Keratinocyte (primary cell): ENCODE results near the gene MKX. TPM values are rescaled to one million over a fixed set of nuclear protein-coding genes. Genes with fewer than 3 reads are reported as not detected.

Source experiments
- DNase-seq: peaks from one replicate; pipeline ENCODE4 v3.0.0-alpha.2; 2011; ENCODE audit warnings: low read depth, missing footprints, low spot score
- FAIRE-seq: peaks from 2 replicates; lab custom pipeline; 2011; peaks lifted over from hg19 to GRCh38; lab: Jason Lieb, UNC
- H2AFZ ChIP-seq: 2 replicates; pipeline ENCODE4 v1.6.0; 2012; ENCODE audit warnings: low read length, control low read depth, inconsistent platforms; ENCODE audit not compliant: control insufficient read depth
- H3K27ac ChIP-seq: 2 replicates; pipeline ENCODE4 v1.5.1; 2011; ENCODE audit warnings: low read length; ENCODE audit not compliant: control insufficient read depth, insufficient read depth
- H3K27me3 ChIP-seq: 3 replicates; pipeline ENCODE4 v1.6.0; 2011; ENCODE audit warnings: low read length; ENCODE audit not compliant: control insufficient read depth, insufficient read depth; ENCODE audit errors: extremely low read depth
- H3K36me3 ChIP-seq, 2 experiments: 2 replicates in 1 of 2; 3 replicates in 1 of 2; pipeline ENCODE4 v1.5.1; 2011; ENCODE audit warnings: low read length in 2 of 2, mild to moderate bottlenecking in 1 of 2; ENCODE audit not compliant: control insufficient read depth in 2 of 2, insufficient read depth in 2 of 2; ENCODE audit errors: extremely low read depth in 1 of 2
- H3K4me1 ChIP-seq: 3 replicates; pipeline ENCODE4 v1.5.1; 2011; ENCODE audit warnings: low read length; ENCODE audit not compliant: control insufficient read depth, insufficient read depth; ENCODE audit errors: extremely low read depth
- H3K4me2 ChIP-seq: 3 replicates; pipeline ENCODE4 v1.6.0; 2011; ENCODE audit warnings: low read depth, low read length; ENCODE audit not compliant: control insufficient read depth, insufficient read depth; ENCODE audit errors: extremely low read depth
- H3K4me3 ChIP-seq, 3 experiments: fragments of 200-600 bp in 1 of 3; sonication (generic) in 1 of 3; 2 replicates in 2 of 3; 3 replicates in 1 of 3; pipeline ENCODE4 v1.5.1; 2011 to 2016; ENCODE audit warnings: low read length in 3 of 3, mild to moderate bottlenecking in 3 of 3, control low read depth in 2 of 3, inconsistent platforms in 1 of 3, low read depth in 1 of 3, mixed read lengths in 1 of 3, mixed run types in 1 of 3, moderate library complexity in 1 of 3; ENCODE audit not compliant: control insufficient read depth in 2 of 3, insufficient read depth in 2 of 3; ENCODE audit errors: extremely low read depth in 1 of 3
- H3K79me2 ChIP-seq: 2 replicates; pipeline ENCODE4 v1.6.0; 2012; ENCODE audit warnings: low read length; ENCODE audit not compliant: control insufficient read depth, insufficient read depth
- H3K9ac ChIP-seq: 3 replicates; pipeline ENCODE4 v1.6.0; 2011; ENCODE audit warnings: low read length; ENCODE audit not compliant: control insufficient read depth, insufficient read depth; ENCODE audit errors: extremely low read depth
- H3K9me1 ChIP-seq: 3 replicates; pipeline ENCODE4 v1.6.0; 2011; ENCODE audit warnings: low read length; ENCODE audit not compliant: control insufficient read depth, insufficient read depth; ENCODE audit errors: extremely low read depth
- H3K9me3 ChIP-seq: 2 replicates; pipeline ENCODE4 v1.5.1; 2012; ENCODE audit warnings: low read depth, low read length; ENCODE audit not compliant: control insufficient read depth
- H4K20me1 ChIP-seq: 3 replicates; pipeline ENCODE4 v1.6.0; 2011; ENCODE audit warnings: low read length; ENCODE audit not compliant: control insufficient read depth, insufficient read depth; ENCODE audit errors: extremely low read depth
- EZH2 ChIP-seq: IDR thresholded peaks from one replicate; pipeline ENCODE4 v1.6.1; 2012; ENCODE audit warnings: inconsistent platforms, mild to moderate bottlenecking, low read length, moderate library complexity
- dilution Hi-C: fragments of 300-500 bp; cut with MboI; formaldehyde crosslinking; loops from one replicate; pipeline ENCODE4 v1.7.0; 2020; ENCODE audit warnings: low sequenced_read_pairs; ENCODE audit not compliant: extremely low pct_ligation_motif_present
- polyA plus RNA-seq, 5 experiments: library from polyadenylated mRNA; depleted of rRNA in 3 of 5; stranded (reverse) in 3 of 5; stranded (forward) in 1 of 5; unstranded in 1 of 5; fragments of >200 nt; gene quantifications; 1 replicate in 1 of 5; 2 replicates in 3 of 5; 3 replicates in 1 of 5; pipeline versions ENCODE4 v1.2.1 to v1.2.3, GENCODE V29; 2011 to 2012; ENCODE audit warnings: missing spikeins in 2 of 5, low read depth in 1 of 5, low replicate concordance in 1 of 5
- TF ChIP-seq, protein P1 (sequence below), 3 experiments: IDR thresholded peaks in 1 of 3; conservative IDR thresholded peaks in 1 of 3; optimal IDR thresholded peaks in 1 of 3; 2 replicates in 2 of 3; 3 replicates in 1 of 3; pipeline versions ENCODE3 to v1.5.1; 2011; ENCODE audit warnings: low read length in 3 of 3, mild to moderate bottlenecking in 3 of 3, moderate library complexity in 2 of 3, control low read depth in 1 of 3, inconsistent platforms in 1 of 3; ENCODE audit not compliant: insufficient read depth in 2 of 3; ENCODE audit errors: extremely low read depth in 1 of 3

MKX gene
- polyA plus RNA-seq, 1 donor (not counting 4 experiments of a cell fraction or from before 2014, with no cell fraction given) = 0.04 TPM

DNA sequence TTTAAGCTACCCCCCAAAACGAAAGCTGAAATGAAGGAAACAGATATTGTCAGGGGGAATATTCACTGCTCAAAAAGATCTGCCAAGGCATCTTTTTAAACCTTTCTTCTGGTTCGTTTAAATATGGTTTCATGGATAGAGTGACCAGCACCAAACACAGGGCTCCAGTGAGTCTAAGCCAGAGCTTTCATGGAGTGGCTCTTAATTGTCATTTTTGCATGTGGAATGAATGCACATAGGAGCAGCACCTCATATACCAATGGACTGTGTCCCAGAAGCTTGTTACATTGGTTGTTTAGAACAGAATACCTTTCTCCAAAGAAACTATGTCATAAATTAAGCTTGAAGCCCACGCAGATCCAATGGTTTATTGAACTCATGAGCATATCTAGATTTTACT, 17.3 kb downstream of the MKX start:
- no peak overlapping the region for H3K4me3 ChIP-seq
- TF ChIP-seq, protein P1, sequence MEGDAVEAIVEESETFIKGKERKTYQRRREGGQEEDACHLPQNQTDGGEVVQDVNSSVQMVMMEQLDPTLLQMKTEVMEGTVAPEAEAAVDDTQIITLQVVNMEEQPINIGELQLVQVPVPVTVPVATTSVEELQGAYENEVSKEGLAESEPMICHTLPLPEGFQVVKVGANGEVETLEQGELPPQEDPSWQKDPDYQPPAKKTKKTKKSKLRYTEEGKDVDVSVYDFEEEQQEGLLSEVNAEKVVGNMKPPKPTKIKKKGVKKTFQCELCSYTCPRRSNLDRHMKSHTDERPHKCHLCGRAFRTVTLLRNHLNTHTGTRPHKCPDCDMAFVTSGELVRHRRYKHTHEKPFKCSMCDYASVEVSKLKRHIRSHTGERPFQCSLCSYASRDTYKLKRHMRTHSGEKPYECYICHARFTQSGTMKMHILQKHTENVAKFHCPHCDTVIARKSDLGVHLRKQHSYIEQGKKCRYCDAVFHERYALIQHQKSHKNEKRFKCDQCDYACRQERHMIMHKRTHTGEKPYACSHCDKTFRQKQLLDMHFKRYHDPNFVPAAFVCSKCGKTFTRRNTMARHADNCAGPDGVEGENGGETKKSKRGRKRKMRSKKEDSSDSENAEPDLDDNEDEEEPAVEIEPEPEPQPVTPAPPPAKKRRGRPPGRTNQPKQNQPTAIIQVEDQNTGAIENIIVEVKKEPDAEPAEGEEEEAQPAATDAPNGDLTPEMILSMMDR (optimal IDR thresholded peaks at IDR 0.05 in 1 of 3, IDR thresholded peaks at IDR 0.05 in 1 of 3, conservative IDR thresholded peaks at IDR 0.05 in 1 of 3; ENCODE audit: extremely low read depth in 1 of 3, insufficient read depth in 2 of 3, low read length in 3 of 3) = no peak
- TF ChIP-seq EZH2 = no peak
- H2AFZ ChIP-seq = no peak overlapping the region
- no peak overlapping the region for H3K27ac ChIP-seq
- no peaks in the 10 kb centered on the region for H3K9me1 ChIP-seq
- H3K79me2 ChIP-seq = no peaks in the 10 kb centered on the region
- no peaks in the 10 kb centered on the region for H3K27me3 ChIP-seq
- no peak overlapping the region for H3K9ac ChIP-seq
- DNase-seq (no peak), FAIRE-seq (no peak)
- H3K9me3 ChIP-seq = no peaks in the 10 kb centered on the region
- no peaks in the 10 kb centered on the region for H3K36me3 ChIP-seq
- dilution Hi-C loops = no loop called here
- no peaks in the 10 kb centered on the region for H4K20me1 ChIP-seq
- no peaks in the 10 kb centered on the region for H3K4me1 ChIP-seq
- H3K4me2 ChIP-seq = no peak overlapping the region

DNA sequence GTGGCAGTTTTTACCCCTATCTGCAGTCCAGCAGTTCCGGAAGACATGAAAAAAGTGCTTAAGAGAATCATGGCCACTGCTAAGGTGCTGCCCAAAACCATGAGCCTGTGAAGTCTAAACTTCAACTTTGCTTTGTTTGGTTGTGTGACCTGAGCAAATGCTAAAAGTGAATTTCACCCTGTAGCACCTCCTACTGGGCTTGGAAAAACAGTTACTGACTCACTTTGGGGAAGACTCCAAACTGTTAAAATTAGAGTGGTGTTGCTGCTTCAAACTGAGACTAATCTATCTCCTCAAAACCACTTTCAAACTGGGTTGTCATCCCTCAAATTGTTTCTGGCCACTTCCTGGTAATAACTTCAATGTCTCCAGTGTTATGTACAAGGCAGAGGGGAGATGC, 21.3 kb downstream of the MKX start:
- Histone ChIP-seq H3K27me3 (no peaks in the 10 kb centered on the region), H3K27ac (no peak overlapping the region), H3K9me3 (no peaks in the 10 kb centered on the region), H3K4me3 (no peak overlapping the region), H3K4me1 (no peaks in the 10 kb centered on the region), H4K20me1 (no peaks in the 10 kb centered on the region), H3K4me2 (no peak overlapping the region), H3K9ac (no peak overlapping the region), H3K79me2 (no peaks in the 10 kb centered on the region), H2AFZ (no peak overlapping the region), H3K36me3 (no peaks in the 10 kb centered on the region), H3K9me1 (no peaks in the 10 kb centered on the region)
- no peak for TF ChIP-seq EZH2
- TF ChIP-seq, protein P1 (optimal IDR thresholded peaks at IDR 0.05 in 1 of 3, IDR thresholded peaks at IDR 0.05 in 1 of 3, conservative IDR thresholded peaks at IDR 0.05 in 1 of 3; ENCODE audit: extremely low read depth in 1 of 3, insufficient read depth in 2 of 3, low read length in 3 of 3) = peak; percentile 36 to 45 (median 40)
- peak; percentile 17 for FAIRE-seq
- no peak for DNase-seq
- dilution Hi-C loops = no loop called here
